Neural cell (in vitro differentiated cells): ENCODE results near the gene NLN.

ENCODE experiments used
- CTCF ChIP-seq: fragments of 450-650 bp; IDR thresholded peaks from 2 replicates; pipeline ENCODE4 v1.5.1; 2014; ENCODE audit warnings: antibody characterized with exemption, mild to moderate bottlenecking, moderate library complexity; ENCODE audit not compliant: poor library complexity, severe bottlenecking
- POLR2AphosphoS5 ChIP-seq: IDR thresholded peaks from 2 replicates; pipeline ENCODE4 v1.6.1; 2012
- SMC3 ChIP-seq: fragments of 450-650 bp; conservative IDR thresholded peaks from 2 replicates; pipeline ENCODE4 v1.6.1; 2014; ENCODE audit warnings: antibody characterized with exemption, mild to moderate bottlenecking, moderate library complexity; ENCODE audit not compliant: poor library complexity

GRCh38 chr5:65856520-65856919 is 134.5 kb downstream of the NLN start:
- TF ChIP-seq CTCF: no peak
- TF ChIP-seq POLR2AphosphoS5: no peak
- TF ChIP-seq SMC3: no peak
